Peyer's patch (tissue), 4 donors: Measurements from ENCODE around the gene SNRPA1.

ENCODE experiments used
- CTCF ChIP-seq, 6 experiments: fragments of 450-650 bp in 4 of 6; fragments of 200-600 bp in 2 of 6; sonication (generic) in 1 of 6; IDR thresholded peaks; one replicate each; pipeline ENCODE4 v1.5.1; 2017 to 2019; ENCODE audit warnings: antibody characterized with exemption in 6 of 6, mild to moderate bottlenecking in 3 of 6, moderate library complexity in 1 of 6
- POLR2A ChIP-seq, 2 donors: fragments of 450-650 bp; IDR thresholded peaks; one replicate each; pipeline ENCODE4 v1.5.1; 2017; ENCODE audit warnings: antibody characterized with exemption in 2 of 2, mild to moderate bottlenecking in 2 of 2, moderate library complexity in 2 of 2

DNA sequence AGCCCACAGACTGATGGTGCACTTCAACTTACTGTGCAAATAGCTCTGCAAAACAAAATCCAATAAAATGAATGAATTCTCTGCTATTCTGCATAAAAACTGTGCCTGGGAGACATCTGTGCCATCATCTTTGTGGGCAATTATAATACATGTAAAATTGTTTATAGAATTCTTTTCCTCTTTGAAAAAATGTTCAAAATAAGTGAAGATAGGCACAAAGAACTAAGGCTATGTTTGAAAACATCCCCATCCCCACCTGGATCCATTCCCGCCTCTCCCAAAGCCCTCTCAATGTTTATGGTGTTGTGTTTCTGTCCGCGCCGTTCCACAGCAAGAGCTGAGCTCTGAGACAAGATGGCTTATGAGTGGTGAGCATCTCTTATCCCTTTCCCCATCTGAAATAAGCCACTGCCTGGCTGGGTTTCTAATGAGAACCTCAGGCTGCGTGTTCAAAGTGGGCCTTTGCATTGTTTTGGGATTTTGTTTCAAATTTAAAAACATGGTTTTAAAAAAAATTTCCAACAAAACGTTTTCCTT, 22.4 kb upstream of the SNRPA1 start:
- TF ChIP-seq POLR2A (IDR thresholded peaks at IDR 0.05) (no peak), CTCF (IDR thresholded peaks at IDR 0.05) (no peak)
